Fibroblast of skin of abdomen (primary cell): ENCODE data around the gene DNASE2B. TPM values are rescaled to one million over a fixed set of nuclear protein-coding genes. Genes with fewer than 3 reads are reported as not detected.

Experiments used
- DNase-seq: peaks from one replicate; pipeline ENCODE4 v3.0.0-alpha.2; 2013
- polyA plus RNA-seq, 2 experiments: library from polyadenylated mRNA; unstranded; fragments of 120-200 nt; gene quantifications; one replicate each; pipeline ENCODE4 v1.2.1, GENCODE V29; 2013; ENCODE audit not compliant: insufficient read length in 2 of 2

DNASE2B gene
- not detected for polyA plus RNA-seq (2013, experiment 1 of 2; ENCODE audit: insufficient read length)
- polyA plus RNA-seq (2013, experiment 2 of 2; ENCODE audit: insufficient read length), result not detected

- DNase-seq, result no peak
Measured at GRCh38 chr1:84398175-84399155, at the start of gene DNASE2B. Gene DNASE2B (plus strand): TSS chr1:84398484. CDS start chr1:84398565, 81 bp downstream.

- no peak for DNase-seq
Measured at GRCh38 chr1:84348759-84349158, 49.5 kb upstream of the DNASE2B start.

- DNase-seq, result no peak
Measured at GRCh38 chr1:84350104-84350503, 48.2 kb upstream of the DNASE2B start.

GRCh38 chr1:84350550-84350949 is 47.7 kb upstream of the DNASE2B start:
- DNase-seq, result no peak

GRCh38 chr1:84352298-84353106 is 45.8 kb upstream of the DNASE2B start:
- no peak for DNase-seq

GRCh38 chr1:84353695-84354094 is 44.6 kb upstream of the DNASE2B start:
- DNase-seq, result peak; percentile 64

- no peak for DNase-seq
Measured at GRCh38 chr1:84355556-84355955, 42.7 kb upstream of the DNASE2B start.

- DNase-seq, result no peak
Measured at GRCh38 chr1:84356881-84357280, 41.4 kb upstream of the DNASE2B start.

- DNase-seq, result no peak
Measured at GRCh38 chr1:84358695-84359094, 39.6 kb upstream of the DNASE2B start.

GRCh38 chr1:84360316-84360715 is 38.0 kb upstream of the DNASE2B start:
- no peak for DNase-seq

GRCh38 chr1:84361796-84362195 is 36.5 kb upstream of the DNASE2B start:
- DNase-seq, result no peak

- no peak for DNase-seq
Measured at GRCh38 chr1:84363019-84363418, 35.3 kb upstream of the DNASE2B start.

GRCh38 chr1:84363622-84364021 is 34.7 kb upstream of the DNASE2B start:
- DNase-seq, result no peak

GRCh38 chr1:84365225-84366221 is 32.8 kb upstream of the DNASE2B start:
- peak; percentile 97 for DNase-seq

GRCh38 chr1:84366786-84367185 is 31.5 kb upstream of the DNASE2B start:
- peak; percentile 79 for DNase-seq

- no peak for DNase-seq
Measured at GRCh38 chr1:84367219-84367618, 31.1 kb upstream of the DNASE2B start.

GRCh38 chr1:84368441-84368840 is 29.8 kb upstream of the DNASE2B start:
- DNase-seq, result no peak

GRCh38 chr1:84370266-84370665 is 28.0 kb upstream of the DNASE2B start:
- no peak for DNase-seq

GRCh38 chr1:84370831-84371394 is 27.4 kb upstream of the DNASE2B start:
- DNase-seq, result peak; percentile 67

- no peak for DNase-seq
Measured at GRCh38 chr1:84373436-84374141, 24.7 kb upstream of the DNASE2B start.
